IMR-90 (cell line): ENCODE results near the gene RAB11FIP4. TPM values are rescaled to one million over a fixed set of nuclear protein-coding genes. Genes with fewer than 3 reads are reported as not detected.

Experiments
- ATAC-seq: fragments of 200-7000 bp; cut with Tn5 transposase; 2 replicates; pipeline ENCODE4 v1.9.1; 2020; ENCODE audit warnings: low read depth, mild to moderate bottlenecking, moderate library complexity
- BruUV-seq: library from RNA; stranded (reverse); fragments of 400-500 nt; replicated peaks from 2 replicates; lab custom pipeline; 2021; lab: Mats Ljungman, UMichigan
- CTCF ChIA-PET: fragments of 300-600 bp; formaldehyde crosslinking; extraction: SDS; loops from one replicate; lab custom pipeline; 2021; ENCODE audit warnings: antibody characterized with exemption; lab: Yijun Ruan, JAX
- POLR2A ChIA-PET: fragments of 300-600 bp; sonication (Branson Sonifier 250); formaldehyde crosslinking; loops from one replicate; lab custom pipeline; 2022; ENCODE audit warnings: antibody characterized with exemption; ENCODE audit not compliant: unreplicated experiment; lab: Charles Lee
- DNase-seq: peaks from one replicate; pipeline ENCODE4 v3.0.0; 2013
- H2AFZ ChIP-seq: replicated peaks from 2 replicates; pipeline ENCODE3; 2013; ENCODE audit warnings: low read length, mild to moderate bottlenecking; ENCODE audit not compliant: poor library complexity
- H2AK5ac ChIP-seq: 2 replicates; pipeline ENCODE4 v1.6.1; 2013; ENCODE audit warnings: low read depth, low read length, inconsistent platforms
- H2AK9ac ChIP-seq: replicated peaks from 2 replicates; pipeline ENCODE3; 2013; ENCODE audit warnings: mild to moderate bottlenecking, low read depth, low read length, moderate library complexity; ENCODE audit not compliant: poor library complexity
- H2BK120ac ChIP-seq: 2 replicates; pipeline ENCODE4 v1.6.1; 2013; ENCODE audit warnings: low read depth, low read length, inconsistent platforms
- H2BK15ac ChIP-seq: 3 replicates; pipeline ENCODE4 v1.6.1; 2013; ENCODE audit warnings: low read depth, low read length, inconsistent platforms
- H2BK20ac ChIP-seq: 2 replicates; pipeline ENCODE4 v1.6.1; 2013; ENCODE audit warnings: low read depth, mild to moderate bottlenecking, inconsistent platforms, low read length, moderate library complexity
- H2BK5ac ChIP-seq: 2 replicates; pipeline ENCODE4 v1.6.1; 2013; ENCODE audit warnings: mild to moderate bottlenecking, low read depth, low read length, inconsistent platforms; ENCODE audit not compliant: poor library complexity, severe bottlenecking
- H3K14ac ChIP-seq: replicated peaks from 2 replicates; pipeline ENCODE4 v1.6.1; 2013; ENCODE audit warnings: low read depth, low read length, inconsistent platforms
- H3K18ac ChIP-seq: 2 replicates; pipeline ENCODE4 v1.6.1; 2013; ENCODE audit warnings: low read depth, low read length, control low read depth
- H3K23ac ChIP-seq: 2 replicates; pipeline ENCODE4 v1.6.1; 2013; ENCODE audit warnings: low read depth, low read length, inconsistent platforms
- H3K27ac ChIP-seq: 2 replicates; pipeline ENCODE4 v1.5.1; 2013; ENCODE audit warnings: mild to moderate bottlenecking, control low read depth, low read length; ENCODE audit not compliant: insufficient read depth
- H3K27me3 ChIP-seq: 2 replicates; pipeline ENCODE4 v1.6.1; 2013; ENCODE audit warnings: low read length; ENCODE audit not compliant: control insufficient read depth, insufficient read depth
- H3K36me3 ChIP-seq: 2 replicates; pipeline ENCODE4 v1.6.1; 2013; ENCODE audit warnings: low read length, mixed read lengths; ENCODE audit not compliant: control insufficient read depth, insufficient read depth
- H3K4ac ChIP-seq: 2 replicates; pipeline ENCODE4 v1.6.1; 2013; ENCODE audit warnings: low read depth, low read length, inconsistent platforms
- H3K4me1 ChIP-seq: 2 replicates; pipeline ENCODE4 v1.6.1; 2013; ENCODE audit warnings: low read length, mixed read lengths; ENCODE audit not compliant: control insufficient read depth, insufficient read depth
- H3K4me2 ChIP-seq: 2 replicates; pipeline ENCODE4 v1.6.1; 2013; ENCODE audit warnings: low read depth, mild to moderate bottlenecking, control low read depth, low read length, moderate library complexity
- H3K4me3 ChIP-seq: 2 replicates; pipeline ENCODE4 v1.5.1; 2013; ENCODE audit warnings: low read depth, mild to moderate bottlenecking, control low read depth, low read length, moderate library complexity; ENCODE audit not compliant: insufficient read depth
- H3K56ac ChIP-seq: 2 replicates; pipeline ENCODE4 v1.6.1; 2013; ENCODE audit warnings: low read length, inconsistent platforms; ENCODE audit not compliant: insufficient read depth; ENCODE audit errors: extremely low read depth
- H3K79me1 ChIP-seq, 2 experiments: 2 replicates each; pipeline ENCODE4 v1.6.1; 2013; ENCODE audit warnings: low read length in 2 of 2, inconsistent platforms in 1 of 2, low read depth in 1 of 2
- H3K9ac ChIP-seq: 2 replicates; pipeline ENCODE4 v1.6.1; 2013; ENCODE audit warnings: low read depth, low read length, control low read depth
- H3K9me1 ChIP-seq: 2 replicates; pipeline ENCODE4 v1.6.1; 2013; ENCODE audit warnings: low read length, inconsistent platforms; ENCODE audit not compliant: insufficient read depth
- H3K9me3 ChIP-seq: 2 replicates; pipeline ENCODE4 v1.6.1; 2013; ENCODE audit warnings: low read length; ENCODE audit not compliant: control insufficient read depth, insufficient read depth
- H4K20me1 ChIP-seq: 2 replicates; pipeline ENCODE4 v1.6.1; 2013; ENCODE audit warnings: low read length, inconsistent platforms; ENCODE audit not compliant: insufficient read depth
- H4K5ac ChIP-seq: 2 replicates; pipeline ENCODE4 v1.6.1; 2013; ENCODE audit warnings: mild to moderate bottlenecking, low read depth, low read length, control low read depth
- H4K8ac ChIP-seq, 2 experiments: 2 replicates each; pipeline ENCODE4 v1.6.1; 2013; ENCODE audit warnings: low read depth in 2 of 2, low read length in 2 of 2, control low read depth in 1 of 2, inconsistent platforms in 1 of 2
- H4K91ac ChIP-seq: 2 replicates; pipeline ENCODE4 v1.6.1; 2013; ENCODE audit warnings: low read depth, low read length, inconsistent platforms; ENCODE audit not compliant: insufficient read depth
- BHLHE40 ChIP-seq: fragments of 150-350 bp; IDR thresholded peaks from 2 replicates; pipeline ENCODE4 v1.6.1; 2016; ENCODE audit warnings: mild to moderate bottlenecking, low read depth, low read length
- CEBPB ChIP-seq: IDR thresholded peaks from 2 replicates; pipeline ENCODE4 v1.6.1; 2012; ENCODE audit warnings: low read depth, low read length, improper control_type of control experiment
- CHD1 ChIP-seq: IDR thresholded peaks from 2 replicates; pipeline ENCODE4 v1.6.1; 2012; ENCODE audit warnings: low read depth, low read length, improper control_type of control experiment
- CTCF ChIP-seq: conservative IDR thresholded peaks from 2 replicates; pipeline ENCODE4 v1.5.1; 2012; ENCODE audit warnings: mild to moderate bottlenecking, low read depth, low read length, improper control_type of control experiment
- ELK1 ChIP-seq: fragments of 150-350 bp; IDR thresholded peaks from 2 replicates; pipeline ENCODE4 v1.6.1; 2016; ENCODE audit warnings: low read depth, mild to moderate bottlenecking, low read length, moderate library complexity, borderline replicate concordance
- FOS ChIP-seq: fragments of 150-350 bp; IDR thresholded peaks from 2 replicates; pipeline ENCODE4 v1.6.1; 2016; ENCODE audit warnings: low read depth, low read length
- MAFK ChIP-seq: IDR thresholded peaks from 2 replicates; pipeline ENCODE4 v1.6.1; 2012; ENCODE audit warnings: low read depth, low read length, improper control_type of control experiment
- MAZ ChIP-seq: IDR thresholded peaks from 2 replicates; pipeline ENCODE4 v1.6.1; 2012; ENCODE audit warnings: low read depth, mild to moderate bottlenecking, low read length, improper control_type of control experiment, moderate library complexity, borderline replicate concordance
- MXI1 ChIP-seq: IDR thresholded peaks from 2 replicates; pipeline ENCODE4 v1.6.1; 2012; ENCODE audit warnings: low read depth, mild to moderate bottlenecking, low read length, moderate library complexity, borderline replicate concordance
- NFE2L2 ChIP-seq: fragments of 150-350 bp; IDR thresholded peaks from 2 replicates; pipeline ENCODE4 v1.6.1; 2016; ENCODE audit warnings: low read depth, mild to moderate bottlenecking, low read length
- POLR2A ChIP-seq: IDR thresholded peaks from 2 replicates; pipeline ENCODE4 v1.6.1; 2012; ENCODE audit warnings: mild to moderate bottlenecking, low read depth, low read length
- RAD21 ChIP-seq: IDR thresholded peaks from 2 replicates; pipeline ENCODE4 v1.6.1; 2012; ENCODE audit warnings: low read length, improper control_type of control experiment
- RCOR1 ChIP-seq: IDR thresholded peaks from 2 replicates; pipeline ENCODE4 v1.6.1; 2012; ENCODE audit warnings: mild to moderate bottlenecking, low read length, improper control_type of control experiment; ENCODE audit not compliant: insufficient replicate concordance
- RFX5 ChIP-seq: IDR thresholded peaks from 2 replicates; pipeline ENCODE4 v1.8.0; 2012; ENCODE audit warnings: low read depth, mild to moderate bottlenecking, low read length, moderate library complexity
- SMC3 ChIP-seq: fragments of 150-350 bp; IDR thresholded peaks from 2 replicates; pipeline ENCODE4 v1.6.1; 2016; ENCODE audit warnings: low read depth, mild to moderate bottlenecking, antibody characterized with exemption, low read length, moderate library complexity
- USF2 ChIP-seq: fragments of 150-350 bp; IDR thresholded peaks from 2 replicates; pipeline ENCODE4 v1.6.1; 2017; ENCODE audit warnings: mild to moderate bottlenecking, antibody characterized with exemption, low read length, low read depth
- WGBS, 2 experiments: methylation state at CpG; one replicate each; pipeline versions ENCODE4 v1.1.5 to v1.1.7; 2013; ENCODE audit warnings: missing lambda C conversion rate in 2 of 2; ENCODE audit not compliant: insufficient read length in 1 of 2; ENCODE audit errors: extremely low coverage in 2 of 2; 5-methylcytosine and 5-hydroxymethylcytosine counted together
- dilution Hi-C: fragments of 300-500 bp; cut with HindIII; formaldehyde crosslinking; loops from one replicate; pipeline ENCODE4 v1.14.3; 2018; ENCODE audit warnings: low sequenced_read_pairs; ENCODE audit not compliant: unreplicated experiment
- in situ Hi-C: fragments of 300-500 bp; cut with MboI; formaldehyde crosslinking; loops from 3 replicates; pipeline ENCODE4 v1.14.3; 2019; ENCODE audit warnings: low sequenced_read_pairs, inconsistent platforms, mixed read lengths
- intact Hi-C: fragments of 100-400 bp; cut with micrococcal nuclease; formaldehyde crosslinking; loops from 2 replicates; pipeline ENCODE4 v1.10.0; 2022
- polyA plus RNA-seq, 3 experiments: library from polyadenylated mRNA; depleted of rRNA; stranded (reverse); fragments of >200 nt; gene quantifications; 2 replicates each; pipeline ENCODE4 v1.2.3, GENCODE V29; 2012; ENCODE audit warnings: low replicate concordance in 1 of 3
- total RNA-seq: library from RNA; depleted of rRNA; stranded (reverse); fragments of >200 nt; gene quantifications from 2 replicates; pipeline ENCODE4 v1.2.3, GENCODE V29; 2012

Gene RAB11FIP4
- total and polyA plus RNA-seq, 2 of the 4 experiments (the other 2 are of a cell fraction), result 0.68 to 1.1 TPM

GRCh38 chr17:31366088-31366487 is 25.4 kb upstream of the RAB11FIP4 start:
- Histone ChIP-seq H2BK120ac (no peak overlapping the region), H2AFZ (no peak overlapping the region), H3K9ac (no peak overlapping the region), H4K20me1 (0 out of 2 replicates have a peak, but pooled peaks cover 3% of the 10 kb centered on the region), H3K9me1 (0 out of 2 replicates have a peak, but pooled peaks cover 6% of the 10 kb centered on the region), H3K18ac (no peak overlapping the region), H3K79me1 (peaks cover 3 to 13% of the 10 kb centered on the region in 2 experiments; a peak in 2 of 4 replicates), H3K4ac (no peak overlapping the region), H2BK20ac (no peak overlapping the region), H4K5ac (no peak overlapping the region), H3K36me3 (peaks cover 13% of the 10 kb centered on the region), H3K9me3 (no peaks in the 10 kb centered on the region), H2BK5ac (no peak overlapping the region), H3K4me3 (no peak overlapping the region), H3K4me1 (peaks cover 2% of the 10 kb centered on the region; the same call in 1 of the 2 replicates), H3K27ac (no peak overlapping the region), H3K14ac (no peak overlapping the region), H3K4me2 (no peak overlapping the region), H2BK15ac (no peak overlapping the region), H2AK9ac (no peak overlapping the region), H2AK5ac (no peak overlapping the region), H4K91ac (no peak overlapping the region), H3K56ac (no peak overlapping the region), H4K8ac (no peak overlapping the region), H3K23ac (no peak overlapping the region), H3K27me3 (no peaks in the 10 kb centered on the region)
- no peak for TF ChIP-seq RFX5
- no peak for TF ChIP-seq FOS
- no peak for TF ChIP-seq CTCF
- TF ChIP-seq ELK1, result no peak
- no peak for TF ChIP-seq MAFK
- TF ChIP-seq BHLHE40, result no peak
- TF ChIP-seq SMC3, result no peak
- no peak for TF ChIP-seq RCOR1
- no peak for TF ChIP-seq USF2
- TF ChIP-seq MXI1, result no peak
- TF ChIP-seq CHD1, result no peak
- no peak for TF ChIP-seq RAD21
- TF ChIP-seq MAZ, result no peak
- no peak for TF ChIP-seq POLR2A
- TF ChIP-seq NFE2L2, result no peak
- no peak for TF ChIP-seq CEBPB
- CTCF ChIA-PET, result no interaction called here
- in situ Hi-C loops, result no loop called here
- intact Hi-C loops, result no loop called here
- DNase-seq, result no peak
- POLR2A ChIA-PET, result interaction anchor here (0.6 kb wide), 2 partner anchors 119 to 825 kb away, joined by 3 read pairs; no protein-coding TSS in a partner anchor
- dilution Hi-C loops, result no loop called here
- WGBS, 2 experiments, result no CpG with 5 or more reads among the region's 4 CpGs
- ATAC-seq, result no peak
- BruUV-seq, result no TSS peak
